H1 (cell line): ENCODE measurements around the gene VWA3B. TPM values are rescaled to one million over a fixed set of nuclear protein-coding genes. Genes with fewer than 3 reads are reported as not detected.

ENCODE experiments used
- ATF2 ChIP-seq: IDR thresholded peaks from 2 replicates; pipeline ENCODE4 v1.6.1; 2012; ENCODE audit warnings: low read length, inconsistent platforms
- BCL11A ChIP-seq, 2 experiments: IDR thresholded peaks; one replicate each; pipeline ENCODE4 v1.6.1; 2011; ENCODE audit warnings: low read depth in 2 of 2, low read length in 2 of 2, mild to moderate bottlenecking in 2 of 2
- GABPA ChIP-seq: IDR thresholded peaks from 2 replicates; pipeline ENCODE4 v1.6.1; 2011; ENCODE audit warnings: mild to moderate bottlenecking, low read length, moderate library complexity, borderline replicate concordance; ENCODE audit not compliant: insufficient read depth
- KDM4A ChIP-seq: IDR thresholded peaks from one replicate; pipeline ENCODE4 v1.7.1; 2012; ENCODE audit warnings: low read depth, mild to moderate bottlenecking, moderate library complexity, low read length, inconsistent platforms; ENCODE audit not compliant: severe bottlenecking
- KDM5A ChIP-seq: fragments of 200-600 bp; IDR thresholded peaks from 2 replicates; pipeline ENCODE4 v1.7.1; 2012; ENCODE audit warnings: mild to moderate bottlenecking, low read length, inconsistent platforms, mixed read lengths
- POLR2AphosphoS5 ChIP-seq: IDR thresholded peaks from 2 replicates; pipeline ENCODE4 v1.6.1; 2011; ENCODE audit warnings: low read depth, low read length
- RFX5 ChIP-seq: IDR thresholded peaks from 2 replicates; pipeline ENCODE4 v1.6.1; 2011; ENCODE audit warnings: low read depth, low read length, improper control_type of control experiment, borderline replicate concordance
- TEAD4 ChIP-seq: IDR thresholded peaks from 2 replicates; pipeline ENCODE4 v1.6.1; 2012; ENCODE audit warnings: low read depth, low read length, inconsistent platforms, mixed read lengths
- polyA plus RNA-seq, 7 experiments: library from polyadenylated mRNA; depleted of rRNA in 3 of 7; stranded (reverse) in 5 of 7; unstranded in 2 of 7; fragments of >200 nt in 5 of 7; fragments of 200-250 nt in 2 of 7; gene quantifications; 1 replicate in 5 of 7; 2 replicates in 1 of 7; 4 replicates in 1 of 7; pipeline versions ENCODE4 v1.2.1 to v1.2.3, GENCODE V29; 2011 to 2013; ENCODE audit warnings: missing spikeins in 2 of 7, mixed read lengths in 2 of 7
- total RNA-seq: library from RNA; stranded (reverse); fragmentation: NEBNext Ultra II Directional; extraction: Animal tissue kit (Norgen Biotek cat#: 25700); gene quantifications from 2 replicates; pipeline ENCODE4 v1.2.1, GENCODE V29; 2021
- TF ChIP-seq, protein P1 (sequence below): fragments of 300-600 bp; sonication (generic); IDR thresholded peaks from 2 replicates; pipeline ENCODE4 v1.7.1; 2012; ENCODE audit warnings: low read length, moderate library complexity, mild to moderate bottlenecking, inconsistent platforms; ENCODE audit not compliant: insufficient replicate concordance

VWA3B gene
- total and polyA plus RNA-seq, 2 of the 8 experiments (the other 6 are each of a cell fraction or from before 2014, with no cell fraction given), result not detected

- TF ChIP-seq, protein P1, sequence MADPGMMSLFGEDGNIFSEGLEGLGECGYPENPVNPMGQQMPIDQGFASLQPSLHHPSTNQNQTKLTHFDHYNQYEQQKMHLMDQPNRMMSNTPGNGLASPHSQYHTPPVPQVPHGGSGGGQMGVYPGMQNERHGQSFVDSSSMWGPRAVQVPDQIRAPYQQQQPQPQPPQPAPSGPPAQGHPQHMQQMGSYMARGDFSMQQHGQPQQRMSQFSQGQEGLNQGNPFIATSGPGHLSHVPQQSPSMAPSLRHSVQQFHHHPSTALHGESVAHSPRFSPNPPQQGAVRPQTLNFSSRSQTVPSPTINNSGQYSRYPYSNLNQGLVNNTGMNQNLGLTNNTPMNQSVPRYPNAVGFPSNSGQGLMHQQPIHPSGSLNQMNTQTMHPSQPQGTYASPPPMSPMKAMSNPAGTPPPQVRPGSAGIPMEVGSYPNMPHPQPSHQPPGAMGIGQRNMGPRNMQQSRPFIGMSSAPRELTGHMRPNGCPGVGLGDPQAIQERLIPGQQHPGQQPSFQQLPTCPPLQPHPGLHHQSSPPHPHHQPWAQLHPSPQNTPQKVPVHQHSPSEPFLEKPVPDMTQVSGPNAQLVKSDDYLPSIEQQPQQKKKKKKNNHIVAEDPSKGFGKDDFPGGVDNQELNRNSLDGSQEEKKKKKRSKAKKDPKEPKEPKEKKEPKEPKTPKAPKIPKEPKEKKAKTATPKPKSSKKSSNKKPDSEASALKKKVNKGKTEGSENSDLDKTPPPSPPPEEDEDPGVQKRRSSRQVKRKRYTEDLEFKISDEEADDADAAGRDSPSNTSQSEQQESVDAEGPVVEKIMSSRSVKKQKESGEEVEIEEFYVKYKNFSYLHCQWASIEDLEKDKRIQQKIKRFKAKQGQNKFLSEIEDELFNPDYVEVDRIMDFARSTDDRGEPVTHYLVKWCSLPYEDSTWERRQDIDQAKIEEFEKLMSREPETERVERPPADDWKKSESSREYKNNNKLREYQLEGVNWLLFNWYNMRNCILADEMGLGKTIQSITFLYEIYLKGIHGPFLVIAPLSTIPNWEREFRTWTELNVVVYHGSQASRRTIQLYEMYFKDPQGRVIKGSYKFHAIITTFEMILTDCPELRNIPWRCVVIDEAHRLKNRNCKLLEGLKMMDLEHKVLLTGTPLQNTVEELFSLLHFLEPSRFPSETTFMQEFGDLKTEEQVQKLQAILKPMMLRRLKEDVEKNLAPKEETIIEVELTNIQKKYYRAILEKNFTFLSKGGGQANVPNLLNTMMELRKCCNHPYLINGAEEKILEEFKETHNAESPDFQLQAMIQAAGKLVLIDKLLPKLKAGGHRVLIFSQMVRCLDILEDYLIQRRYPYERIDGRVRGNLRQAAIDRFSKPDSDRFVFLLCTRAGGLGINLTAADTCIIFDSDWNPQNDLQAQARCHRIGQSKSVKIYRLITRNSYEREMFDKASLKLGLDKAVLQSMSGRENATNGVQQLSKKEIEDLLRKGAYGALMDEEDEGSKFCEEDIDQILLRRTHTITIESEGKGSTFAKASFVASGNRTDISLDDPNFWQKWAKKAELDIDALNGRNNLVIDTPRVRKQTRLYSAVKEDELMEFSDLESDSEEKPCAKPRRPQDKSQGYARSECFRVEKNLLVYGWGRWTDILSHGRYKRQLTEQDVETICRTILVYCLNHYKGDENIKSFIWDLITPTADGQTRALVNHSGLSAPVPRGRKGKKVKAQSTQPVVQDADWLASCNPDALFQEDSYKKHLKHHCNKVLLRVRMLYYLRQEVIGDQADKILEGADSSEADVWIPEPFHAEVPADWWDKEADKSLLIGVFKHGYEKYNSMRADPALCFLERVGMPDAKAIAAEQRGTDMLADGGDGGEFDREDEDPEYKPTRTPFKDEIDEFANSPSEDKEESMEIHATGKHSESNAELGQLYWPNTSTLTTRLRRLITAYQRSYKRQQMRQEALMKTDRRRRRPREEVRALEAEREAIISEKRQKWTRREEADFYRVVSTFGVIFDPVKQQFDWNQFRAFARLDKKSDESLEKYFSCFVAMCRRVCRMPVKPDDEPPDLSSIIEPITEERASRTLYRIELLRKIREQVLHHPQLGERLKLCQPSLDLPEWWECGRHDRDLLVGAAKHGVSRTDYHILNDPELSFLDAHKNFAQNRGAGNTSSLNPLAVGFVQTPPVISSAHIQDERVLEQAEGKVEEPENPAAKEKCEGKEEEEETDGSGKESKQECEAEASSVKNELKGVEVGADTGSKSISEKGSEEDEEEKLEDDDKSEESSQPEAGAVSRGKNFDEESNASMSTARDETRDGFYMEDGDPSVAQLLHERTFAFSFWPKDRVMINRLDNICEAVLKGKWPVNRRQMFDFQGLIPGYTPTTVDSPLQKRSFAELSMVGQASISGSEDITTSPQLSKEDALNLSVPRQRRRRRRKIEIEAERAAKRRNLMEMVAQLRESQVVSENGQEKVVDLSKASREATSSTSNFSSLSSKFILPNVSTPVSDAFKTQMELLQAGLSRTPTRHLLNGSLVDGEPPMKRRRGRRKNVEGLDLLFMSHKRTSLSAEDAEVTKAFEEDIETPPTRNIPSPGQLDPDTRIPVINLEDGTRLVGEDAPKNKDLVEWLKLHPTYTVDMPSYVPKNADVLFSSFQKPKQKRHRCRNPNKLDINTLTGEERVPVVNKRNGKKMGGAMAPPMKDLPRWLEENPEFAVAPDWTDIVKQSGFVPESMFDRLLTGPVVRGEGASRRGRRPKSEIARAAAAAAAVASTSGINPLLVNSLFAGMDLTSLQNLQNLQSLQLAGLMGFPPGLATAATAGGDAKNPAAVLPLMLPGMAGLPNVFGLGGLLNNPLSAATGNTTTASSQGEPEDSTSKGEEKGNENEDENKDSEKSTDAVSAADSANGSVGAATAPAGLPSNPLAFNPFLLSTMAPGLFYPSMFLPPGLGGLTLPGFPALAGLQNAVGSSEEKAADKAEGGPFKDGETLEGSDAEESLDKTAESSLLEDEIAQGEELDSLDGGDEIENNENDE, result no peak
- TF ChIP-seq KDM4A (no peak), POLR2AphosphoS5 (no peak), TEAD4 (no peak), RFX5 (no peak), KDM5A (no peak), BCL11A (IDR thresholded peaks at IDR 0.05; ENCODE audit: low read depth in 2 of 2, low read length in 2 of 2) (no peak), ATF2 (no peak), GABPA (no peak)
Observed at GRCh38 chr2:98040331-98040939, 46.5 kb upstream of the VWA3B start (continued).
